Keratinocyte (primary cell): Measurements from ENCODE around the gene ZW10. TPM values are rescaled to one million over a fixed set of nuclear protein-coding genes. Genes with fewer than 3 reads are reported as not detected.
A peak's percentile ranks its signal among the peaks of the same experiment; 100 is the strongest.

ENCODE experiments used
- DNase-seq: peaks from one replicate; pipeline ENCODE4 v3.0.0-alpha.2; 2011; ENCODE audit warnings: low read depth, missing footprints, low spot score
- FAIRE-seq: peaks from 2 replicates; lab custom pipeline; 2011; peaks lifted over from hg19 to GRCh38; lab: Jason Lieb, UNC
- H2AFZ ChIP-seq: 2 replicates; pipeline ENCODE4 v1.6.0; 2012; ENCODE audit warnings: low read length, control low read depth, inconsistent platforms; ENCODE audit not compliant: control insufficient read depth
- H3K27ac ChIP-seq: 2 replicates; pipeline ENCODE4 v1.5.1; 2011; ENCODE audit warnings: low read length; ENCODE audit not compliant: control insufficient read depth, insufficient read depth
- H3K27me3 ChIP-seq: 3 replicates; pipeline ENCODE4 v1.6.0; 2011; ENCODE audit warnings: low read length; ENCODE audit not compliant: control insufficient read depth, insufficient read depth; ENCODE audit errors: extremely low read depth
- H3K36me3 ChIP-seq, 2 experiments: 2 replicates in 1 of 2; 3 replicates in 1 of 2; pipeline ENCODE4 v1.5.1; 2011; ENCODE audit warnings: low read length in 2 of 2, mild to moderate bottlenecking in 1 of 2; ENCODE audit not compliant: control insufficient read depth in 2 of 2, insufficient read depth in 2 of 2; ENCODE audit errors: extremely low read depth in 1 of 2
- H3K4me1 ChIP-seq: 3 replicates; pipeline ENCODE4 v1.5.1; 2011; ENCODE audit warnings: low read length; ENCODE audit not compliant: control insufficient read depth, insufficient read depth; ENCODE audit errors: extremely low read depth
- H3K4me2 ChIP-seq: 3 replicates; pipeline ENCODE4 v1.6.0; 2011; ENCODE audit warnings: low read depth, low read length; ENCODE audit not compliant: control insufficient read depth, insufficient read depth; ENCODE audit errors: extremely low read depth
- H3K4me3 ChIP-seq, 3 experiments: fragments of 200-600 bp in 1 of 3; sonication (generic) in 1 of 3; 2 replicates in 2 of 3; 3 replicates in 1 of 3; pipeline ENCODE4 v1.5.1; 2011 to 2016; ENCODE audit warnings: low read length in 3 of 3, mild to moderate bottlenecking in 3 of 3, control low read depth in 2 of 3, inconsistent platforms in 1 of 3, low read depth in 1 of 3, mixed read lengths in 1 of 3, mixed run types in 1 of 3, moderate library complexity in 1 of 3; ENCODE audit not compliant: control insufficient read depth in 2 of 3, insufficient read depth in 2 of 3; ENCODE audit errors: extremely low read depth in 1 of 3
- H3K79me2 ChIP-seq: 2 replicates; pipeline ENCODE4 v1.6.0; 2012; ENCODE audit warnings: low read length; ENCODE audit not compliant: control insufficient read depth, insufficient read depth
- H3K9ac ChIP-seq: 3 replicates; pipeline ENCODE4 v1.6.0; 2011; ENCODE audit warnings: low read length; ENCODE audit not compliant: control insufficient read depth, insufficient read depth; ENCODE audit errors: extremely low read depth
- H3K9me1 ChIP-seq: 3 replicates; pipeline ENCODE4 v1.6.0; 2011; ENCODE audit warnings: low read length; ENCODE audit not compliant: control insufficient read depth, insufficient read depth; ENCODE audit errors: extremely low read depth
- H3K9me3 ChIP-seq: 2 replicates; pipeline ENCODE4 v1.5.1; 2012; ENCODE audit warnings: low read depth, low read length; ENCODE audit not compliant: control insufficient read depth
- H4K20me1 ChIP-seq: 3 replicates; pipeline ENCODE4 v1.6.0; 2011; ENCODE audit warnings: low read length; ENCODE audit not compliant: control insufficient read depth, insufficient read depth; ENCODE audit errors: extremely low read depth
- EZH2 ChIP-seq: IDR thresholded peaks from one replicate; pipeline ENCODE4 v1.6.1; 2012; ENCODE audit warnings: inconsistent platforms, mild to moderate bottlenecking, low read length, moderate library complexity
- dilution Hi-C: fragments of 300-500 bp; cut with MboI; formaldehyde crosslinking; loops from one replicate; pipeline ENCODE4 v1.7.0; 2020; ENCODE audit warnings: low sequenced_read_pairs; ENCODE audit not compliant: extremely low pct_ligation_motif_present
- polyA plus RNA-seq, 5 experiments: library from polyadenylated mRNA; depleted of rRNA in 3 of 5; stranded (reverse) in 3 of 5; stranded (forward) in 1 of 5; unstranded in 1 of 5; fragments of >200 nt; gene quantifications; 1 replicate in 1 of 5; 2 replicates in 3 of 5; 3 replicates in 1 of 5; pipeline versions ENCODE4 v1.2.1 to v1.2.3, GENCODE V29; 2011 to 2012; ENCODE audit warnings: missing spikeins in 2 of 5, low read depth in 1 of 5, low replicate concordance in 1 of 5
- TF ChIP-seq, protein P1 (sequence below), 3 experiments: IDR thresholded peaks in 1 of 3; conservative IDR thresholded peaks in 1 of 3; optimal IDR thresholded peaks in 1 of 3; 2 replicates in 2 of 3; 3 replicates in 1 of 3; pipeline versions ENCODE3 to v1.5.1; 2011; ENCODE audit warnings: low read length in 3 of 3, mild to moderate bottlenecking in 3 of 3, moderate library complexity in 2 of 3, control low read depth in 1 of 3, inconsistent platforms in 1 of 3; ENCODE audit not compliant: insufficient read depth in 2 of 3; ENCODE audit errors: extremely low read depth in 1 of 3

ZW10 gene
- polyA plus RNA-seq, 1 donor (not counting 4 experiments of a cell fraction or from before 2014, with no cell fraction given): 21.3 TPM

DNA sequence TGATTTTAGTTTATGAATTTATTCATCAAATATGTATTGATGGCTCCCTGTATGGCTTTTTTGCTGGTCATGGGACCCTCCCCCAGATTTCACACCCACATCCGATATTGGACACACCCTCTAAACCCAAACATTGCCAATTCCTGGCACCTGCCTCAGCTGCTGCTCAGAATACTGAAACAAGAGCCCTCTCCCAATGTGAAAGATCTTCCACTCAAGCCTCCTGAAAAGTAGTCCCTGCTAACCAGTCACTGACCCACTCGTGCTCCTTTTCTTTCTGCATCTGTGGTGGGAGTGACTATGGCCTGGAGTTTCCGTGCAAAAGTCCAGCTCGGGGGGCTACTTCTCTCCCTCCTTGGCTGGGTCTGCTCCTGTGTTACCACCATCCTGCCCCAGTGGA, 6.0 kb upstream of the ZW10 start, which contains the start of gene CLDN25:
CLDN25 (plus strand) TSS at position 301 of the 400 bp plus-strand sequence; CDS start at position 301, 0 bp downstream.
- TF ChIP-seq, protein P1, sequence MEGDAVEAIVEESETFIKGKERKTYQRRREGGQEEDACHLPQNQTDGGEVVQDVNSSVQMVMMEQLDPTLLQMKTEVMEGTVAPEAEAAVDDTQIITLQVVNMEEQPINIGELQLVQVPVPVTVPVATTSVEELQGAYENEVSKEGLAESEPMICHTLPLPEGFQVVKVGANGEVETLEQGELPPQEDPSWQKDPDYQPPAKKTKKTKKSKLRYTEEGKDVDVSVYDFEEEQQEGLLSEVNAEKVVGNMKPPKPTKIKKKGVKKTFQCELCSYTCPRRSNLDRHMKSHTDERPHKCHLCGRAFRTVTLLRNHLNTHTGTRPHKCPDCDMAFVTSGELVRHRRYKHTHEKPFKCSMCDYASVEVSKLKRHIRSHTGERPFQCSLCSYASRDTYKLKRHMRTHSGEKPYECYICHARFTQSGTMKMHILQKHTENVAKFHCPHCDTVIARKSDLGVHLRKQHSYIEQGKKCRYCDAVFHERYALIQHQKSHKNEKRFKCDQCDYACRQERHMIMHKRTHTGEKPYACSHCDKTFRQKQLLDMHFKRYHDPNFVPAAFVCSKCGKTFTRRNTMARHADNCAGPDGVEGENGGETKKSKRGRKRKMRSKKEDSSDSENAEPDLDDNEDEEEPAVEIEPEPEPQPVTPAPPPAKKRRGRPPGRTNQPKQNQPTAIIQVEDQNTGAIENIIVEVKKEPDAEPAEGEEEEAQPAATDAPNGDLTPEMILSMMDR (optimal IDR thresholded peaks at IDR 0.05 in 1 of 3, IDR thresholded peaks at IDR 0.05 in 1 of 3, conservative IDR thresholded peaks at IDR 0.05 in 1 of 3; ENCODE audit: extremely low read depth in 1 of 3, insufficient read depth in 2 of 3, low read length in 3 of 3): no peak
- no peak for TF ChIP-seq EZH2
- DNase-seq (no peak), FAIRE-seq (no peak)
- no peaks in the 10 kb centered on the region for H4K20me1 ChIP-seq
- no peaks in the 10 kb centered on the region for H3K36me3 ChIP-seq
- peaks cover 8% of the 10 kb centered on the region for H3K4me1 ChIP-seq
- no peak within 1 kb of the TSS for H2AFZ ChIP-seq
- H3K79me2 ChIP-seq: no peaks in the 10 kb centered on the region
- no peak within 1 kb of the TSS for H3K27ac ChIP-seq
- H3K27me3 ChIP-seq: no peaks in the 10 kb centered on the region
- H3K9me1 ChIP-seq: no peaks in the 10 kb centered on the region
- no peaks in the 10 kb centered on the region for H3K9me3 ChIP-seq
- dilution Hi-C loops: no loop called here
- no peak within 1 kb of the TSS for H3K9ac ChIP-seq
- H3K4me2 ChIP-seq: no peak within 1 kb of the TSS
- no peak within 1 kb of the TSS for H3K4me3 ChIP-seq

DNA sequence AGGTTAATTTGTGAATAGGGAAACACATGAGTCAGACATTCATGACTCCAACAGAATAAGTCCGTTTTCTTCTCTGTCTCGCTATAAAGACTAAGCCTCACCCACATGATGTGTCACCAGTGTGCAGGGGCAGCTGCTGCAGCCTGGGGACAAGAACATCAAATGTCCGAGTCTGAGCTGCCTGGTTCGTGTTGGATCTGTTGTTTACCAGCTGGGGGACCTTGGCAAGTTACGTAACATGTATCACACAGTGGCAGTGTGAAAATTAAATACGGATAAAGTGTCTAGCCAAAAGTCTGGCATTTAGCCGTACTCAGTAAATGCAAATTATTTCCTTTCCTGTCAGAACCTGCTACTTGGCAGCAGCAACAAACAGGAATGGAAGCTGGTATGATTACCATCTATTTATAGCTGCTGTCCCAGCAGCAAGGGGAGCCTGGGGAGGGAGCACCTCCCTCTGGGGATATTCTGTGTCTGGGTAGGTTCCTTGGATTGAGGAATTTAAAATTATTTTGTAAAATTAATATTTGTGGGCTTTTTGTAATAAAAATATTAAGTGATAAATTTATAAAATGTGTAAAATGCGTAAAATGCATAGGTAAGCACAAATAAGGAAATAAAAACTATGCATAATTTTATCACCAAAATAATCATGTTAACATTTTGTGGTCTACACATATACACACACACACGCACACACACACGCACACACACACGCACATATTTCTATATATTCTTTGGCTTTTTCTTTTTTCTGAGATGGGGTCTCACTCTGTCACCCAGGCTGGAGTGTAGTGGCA, 4.8 kb upstream of the ZW10 start:
- H3K9me1 ChIP-seq: no peaks in the 10 kb centered on the region
- H3K27me3 ChIP-seq: no peaks in the 10 kb centered on the region
- peaks cover 2% of the 10 kb centered on the region for H3K79me2 ChIP-seq
- FAIRE-seq (peak; percentile 91), DNase-seq (peak; percentile 63)
- peak overlapping the region; percentile 82 for H3K27ac ChIP-seq
- peak overlapping the region; percentile 60 for H3K9ac ChIP-seq
- dilution Hi-C loops: no loop called here
- peak overlapping the region; percentile 84 for H2AFZ ChIP-seq
- H3K36me3 ChIP-seq: no peaks in the 10 kb centered on the region
- H4K20me1 ChIP-seq: no peaks in the 10 kb centered on the region
- TF ChIP-seq, protein P1 (optimal IDR thresholded peaks at IDR 0.05 in 1 of 3, IDR thresholded peaks at IDR 0.05 in 1 of 3, conservative IDR thresholded peaks at IDR 0.05 in 1 of 3; ENCODE audit: extremely low read depth in 1 of 3, insufficient read depth in 2 of 3, low read length in 3 of 3): no peak
- no peak for TF ChIP-seq EZH2
- peak overlapping the region; percentile 11 to 63 (median 62) for H3K4me3 ChIP-seq
- H3K4me2 ChIP-seq: peak overlapping the region; percentile 96
- no peaks in the 10 kb centered on the region for H3K9me3 ChIP-seq
- H3K4me1 ChIP-seq: peaks cover 8% of the 10 kb centered on the region
